ENCODE data around the gene PC. TPM values are rescaled to one million over a fixed set of nuclear protein-coding genes. Genes with fewer than 3 reads are reported as not detected.

PC gene
- total and polyA plus RNA-seq, 2 experiments from 2014 or later, result 47.4 to 78.1 TPM

- Histone ChIP-seq H3K4me3 (no peak overlapping the region), H3K4me2 (no peak overlapping the region), H2AFZ (no peak overlapping the region), H3K27ac (no peak overlapping the region), H3K9me2 (replicated peaks; ENCODE audit: insufficient read depth) (no peaks in the 10 kb centered on the region), H3K27me3 (no peaks in the 10 kb centered on the region), H3K9me3 (ENCODE audit: low read depth) (no peaks in the 10 kb centered on the region), H4K20me1 (ENCODE audit: insufficient read depth, poor library complexity, severe bottlenecking) (no peaks in the 10 kb centered on the region), H3K79me2 (no peaks in the 10 kb centered on the region), H3K4me1 (ENCODE audit: insufficient read depth) (no peaks in the 10 kb centered on the region), H3K36me3 (replicated peaks; ENCODE audit: insufficient read depth, low read depth) (no peaks in the 10 kb centered on the region)
- no peak for DNase-seq (ENCODE audit: low spot score)
- 91% methylated on average over 32 of the region's 35 CpGs for WGBS (ENCODE audit: low lambda C conversion rate, missing lambda C conversion rate)
- TF ChIP-seq EZH2 (IDR thresholded peaks at IDR 0.05; ENCODE audit: borderline replicate concordance) (no peak), CTCF (IDR thresholded peaks at IDR 0.05; ENCODE audit: poor library complexity) (no peak), EZH2phosphoT487 (IDR thresholded peaks at IDR 0.05; ENCODE audit: low read depth, severe bottlenecking, unreplicated experiment) (no peak)
Measured at GRCh38 chr11:66864172-66864901, 93.8 kb downstream of the PC start.

- no peaks in the 10 kb centered on the region for H3K9me3 ChIP-seq (ENCODE audit: low read depth)
- H3K79me2 ChIP-seq, result no peaks in the 10 kb centered on the region
- H3K27me3 ChIP-seq, result no peaks in the 10 kb centered on the region
- no peaks in the 10 kb centered on the region for H4K20me1 ChIP-seq (ENCODE audit: insufficient read depth, poor library complexity, severe bottlenecking)
- no peaks in the 10 kb centered on the region for H3K36me3 ChIP-seq (replicated peaks; ENCODE audit: insufficient read depth, low read depth)
- no peaks in the 10 kb centered on the region for H3K4me1 ChIP-seq (ENCODE audit: insufficient read depth)
- H2AFZ ChIP-seq, result no peak overlapping the region
- H3K4me2 ChIP-seq, result no peak overlapping the region
- no peaks in the 10 kb centered on the region for H3K9me2 ChIP-seq (replicated peaks; ENCODE audit: insufficient read depth)
- TF ChIP-seq EZH2phosphoT487 (IDR thresholded peaks at IDR 0.05; ENCODE audit: low read depth, severe bottlenecking, unreplicated experiment) (no peak), CTCF (IDR thresholded peaks at IDR 0.05; ENCODE audit: poor library complexity) (no peak), EZH2 (IDR thresholded peaks at IDR 0.05; ENCODE audit: borderline replicate concordance) (no peak)
- H3K4me3 ChIP-seq, result no peak overlapping the region
- no peak overlapping the region for H3K27ac ChIP-seq
- 93% methylated on average over 31 of the region's 31 CpGs for WGBS (ENCODE audit: low lambda C conversion rate, missing lambda C conversion rate)
- DNase-seq (ENCODE audit: low spot score), result no peak
Measured at GRCh38 chr11:66863428-66864125, 94.6 kb downstream of the PC start.

- H3K36me3 ChIP-seq (replicated peaks; ENCODE audit: insufficient read depth, low read depth), result no peaks in the 10 kb centered on the region
- no peak overlapping the region for H3K4me2 ChIP-seq
- no peaks in the 10 kb centered on the region for H3K9me2 ChIP-seq (replicated peaks; ENCODE audit: insufficient read depth)
- no peak overlapping the region for H2AFZ ChIP-seq
- 90% methylated on average over 11 of the region's 11 CpGs for WGBS (ENCODE audit: low lambda C conversion rate, missing lambda C conversion rate)
- no peak for TF ChIP-seq EZH2 (IDR thresholded peaks at IDR 0.05; ENCODE audit: borderline replicate concordance)
- H4K20me1 ChIP-seq (ENCODE audit: insufficient read depth, poor library complexity, severe bottlenecking), result no peaks in the 10 kb centered on the region
- no peak overlapping the region for H3K4me3 ChIP-seq
- no peaks in the 10 kb centered on the region for H3K27me3 ChIP-seq
- no peak overlapping the region for H3K27ac ChIP-seq
- no peak for DNase-seq (ENCODE audit: low spot score)
- no peaks in the 10 kb centered on the region for H3K4me1 ChIP-seq (ENCODE audit: insufficient read depth)
- H3K79me2 ChIP-seq, result no peaks in the 10 kb centered on the region
- H3K9me3 ChIP-seq (ENCODE audit: low read depth), result no peaks in the 10 kb centered on the region
Measured at GRCh38 chr11:66862559-66863037, 95.6 kb downstream of the PC start.

All from hepatocyte (in vitro differentiated cells).